Measurements from ENCODE around the gene DMPK.

DMPK gene, protein sequence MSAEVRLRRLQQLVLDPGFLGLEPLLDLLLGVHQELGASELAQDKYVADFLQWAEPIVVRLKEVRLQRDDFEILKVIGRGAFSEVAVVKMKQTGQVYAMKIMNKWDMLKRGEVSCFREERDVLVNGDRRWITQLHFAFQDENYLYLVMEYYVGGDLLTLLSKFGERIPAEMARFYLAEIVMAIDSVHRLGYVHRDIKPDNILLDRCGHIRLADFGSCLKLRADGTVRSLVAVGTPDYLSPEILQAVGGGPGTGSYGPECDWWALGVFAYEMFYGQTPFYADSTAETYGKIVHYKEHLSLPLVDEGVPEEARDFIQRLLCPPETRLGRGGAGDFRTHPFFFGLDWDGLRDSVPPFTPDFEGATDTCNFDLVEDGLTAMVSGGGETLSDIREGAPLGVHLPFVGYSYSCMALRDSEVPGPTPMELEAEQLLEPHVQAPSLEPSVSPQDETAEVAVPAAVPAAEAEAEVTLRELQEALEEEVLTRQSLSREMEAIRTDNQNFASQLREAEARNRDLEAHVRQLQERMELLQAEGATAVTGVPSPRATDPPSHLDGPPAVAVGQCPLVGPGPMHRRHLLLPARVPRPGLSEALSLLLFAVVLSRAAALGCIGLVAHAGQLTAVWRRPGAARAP

DNA sequence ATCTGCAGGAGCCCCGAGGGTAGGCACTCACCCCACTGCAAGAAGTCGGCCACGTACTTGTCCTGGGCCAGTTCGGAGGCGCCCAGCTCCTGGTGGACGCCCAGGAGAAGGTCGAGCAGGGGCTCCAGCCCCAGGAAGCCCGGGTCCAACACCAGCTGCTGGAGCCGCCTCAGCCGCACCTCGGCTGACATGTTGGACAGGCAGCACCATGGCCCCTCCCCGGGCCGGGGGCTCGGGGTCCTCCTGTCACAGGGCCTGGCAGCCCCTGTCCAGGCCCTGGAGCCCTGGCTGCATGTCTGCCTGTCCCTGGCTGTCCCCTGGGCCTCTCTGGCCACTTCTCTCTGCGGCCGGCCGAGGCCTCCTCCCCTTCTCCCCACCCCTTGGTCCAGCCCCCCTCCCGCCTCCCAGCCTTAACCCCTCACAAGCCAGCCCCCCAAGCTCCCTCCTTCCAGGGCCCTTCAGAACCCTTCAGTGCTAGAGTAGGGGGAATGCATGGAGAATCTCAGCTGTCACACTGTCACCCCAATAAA, at the start of gene DMPK:
DMPK (minus strand) TSS at position 329 of the 530 bp plus-strand sequence; CDS start at position 191, 138 bp downstream.
- DNase-seq (no peak), ATAC-seq (no peak)
- H3K27ac Mint-ChIP-seq: no peak within 1 kb of the TSS
- no peaks in the 10 kb centered on the region for H3K9me3 Mint-ChIP-seq
- H3K4me1 Mint-ChIP-seq: peaks cover 23% of the 10 kb centered on the region
- no peak within 1 kb of the TSS for H3K4me3 Mint-ChIP-seq
- peaks cover 63% of the 10 kb centered on the region for H3K27me3 Mint-ChIP-seq

DNA sequence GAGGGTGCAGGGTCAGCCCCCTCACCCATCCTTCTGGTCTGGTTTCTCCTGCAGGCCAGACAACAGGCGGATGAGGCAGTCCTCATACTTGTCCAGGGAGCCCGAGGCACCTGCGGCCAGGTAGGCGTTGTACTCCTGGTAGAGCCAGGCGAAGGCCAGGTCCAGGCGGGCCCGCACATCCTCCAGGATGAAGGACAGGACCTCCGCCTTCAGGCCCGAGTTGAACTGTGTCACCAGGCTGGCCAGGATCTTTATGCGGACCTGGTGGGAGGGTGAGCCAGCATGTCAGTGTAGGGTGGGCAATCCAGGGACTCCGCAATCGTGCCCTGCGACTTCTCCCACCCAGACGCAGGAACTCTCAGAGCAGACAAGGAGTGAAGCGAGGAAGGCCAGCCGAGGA, 46.7 kb upstream of the DMPK start:
- H3K9me3 Mint-ChIP-seq: no peaks in the 10 kb centered on the region
- H3K4me1 Mint-ChIP-seq: no peaks in the 10 kb centered on the region
- H3K27ac Mint-ChIP-seq: peak overlapping the region in 1 of 2 donors; percentile 88
- ATAC-seq: no peak
- no peak overlapping the region for H3K4me3 Mint-ChIP-seq
- no peak for DNase-seq
- no peaks in the 10 kb centered on the region for H3K27me3 Mint-ChIP-seq

DNA sequence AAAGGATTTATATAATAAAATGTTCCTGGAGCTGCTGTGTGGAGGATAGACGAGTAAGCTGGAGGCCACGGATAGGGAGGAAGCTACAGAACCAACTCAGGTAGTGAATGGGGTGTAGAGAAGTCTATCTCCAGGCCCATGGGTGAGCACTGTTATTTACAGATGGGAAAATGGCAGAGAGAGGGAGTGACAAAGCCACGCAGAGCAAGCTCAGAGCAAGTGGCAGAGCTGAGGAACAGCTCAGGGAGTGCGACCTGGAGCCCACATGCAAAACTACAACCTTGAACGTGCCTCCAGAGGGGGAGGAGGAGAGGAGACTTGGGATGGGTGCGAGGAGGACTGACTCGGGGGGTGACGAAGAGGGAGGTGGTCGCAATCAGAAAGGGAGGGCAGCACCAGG, 46.2 kb upstream of the DMPK start:
- Mint-ChIP-seq H3K4me1 (no peaks in the 10 kb centered on the region), H3K27ac (peak overlapping the region in 1 of 2 donors; percentile 13), H3K4me3 (no peak overlapping the region), H3K27me3 (no peaks in the 10 kb centered on the region), H3K9me3 (no peaks in the 10 kb centered on the region)
- ATAC-seq (no peak), DNase-seq (no peak)

DNA sequence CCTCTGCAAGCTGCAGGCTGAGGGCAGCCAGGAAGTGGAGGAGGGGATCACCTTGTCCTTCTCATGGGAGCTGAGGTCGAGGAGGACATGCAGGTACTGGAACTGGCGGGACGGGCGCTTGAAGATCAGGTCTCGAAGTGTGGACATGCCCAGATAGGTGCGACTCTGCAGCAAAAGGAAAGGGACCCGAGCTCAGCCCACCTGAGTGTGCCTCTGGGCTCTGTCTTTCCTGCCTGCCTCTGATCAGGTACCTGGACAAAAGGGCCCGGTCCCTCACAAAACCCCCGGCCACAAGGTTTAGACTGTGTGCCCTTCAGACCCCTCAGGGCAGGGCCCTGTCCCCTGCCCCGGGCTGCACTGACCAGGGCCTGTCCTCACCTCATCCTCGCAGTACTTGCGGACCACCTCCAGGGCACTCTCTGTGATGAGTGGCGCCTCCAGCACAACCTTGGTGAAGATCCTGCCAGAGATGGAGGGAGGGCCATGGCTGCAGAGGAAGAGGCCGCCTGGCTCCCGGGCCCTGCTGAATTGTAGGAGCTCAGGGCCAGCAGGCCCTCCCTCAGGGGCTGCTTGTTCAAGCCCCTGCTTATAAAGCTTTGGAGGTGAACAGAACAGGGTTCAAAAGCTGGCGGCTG, 45.3 kb upstream of the DMPK start:
- Mint-ChIP-seq H3K9me3 (no peaks in the 10 kb centered on the region), H3K27ac (peak overlapping the region in 1 of 2 donors; percentile 77), H3K4me1 (no peaks in the 10 kb centered on the region), H3K27me3 (no peaks in the 10 kb centered on the region), H3K4me3 (no peak overlapping the region)
- ATAC-seq (no peak), DNase-seq (no peak)

DNA sequence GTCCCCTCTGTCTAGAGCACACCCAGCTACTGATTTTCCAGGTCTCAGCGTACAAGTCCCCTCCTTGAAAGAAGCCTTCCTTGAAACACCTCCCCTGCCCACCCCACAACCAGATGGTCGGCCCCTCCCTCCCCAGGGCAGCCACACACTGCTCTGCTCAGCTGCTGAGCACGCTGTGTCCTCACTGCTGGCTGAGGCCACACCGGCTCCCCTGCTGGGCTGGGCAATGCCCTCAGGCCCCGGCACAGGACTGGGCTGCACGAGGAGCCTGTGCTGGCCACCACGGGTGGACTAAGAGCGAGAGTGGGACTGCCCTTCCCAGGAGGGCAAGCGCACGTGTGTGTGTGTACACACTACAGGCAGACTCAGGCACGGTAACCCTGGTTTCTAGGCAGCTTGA, 44.6 kb upstream of the DMPK start:
- no peaks in the 10 kb centered on the region for H3K27me3 Mint-ChIP-seq
- ATAC-seq: no peak
- H3K9me3 Mint-ChIP-seq: no peaks in the 10 kb centered on the region
- H3K4me1 Mint-ChIP-seq: no peaks in the 10 kb centered on the region
- H3K4me3 Mint-ChIP-seq: no peak overlapping the region
- no peak for DNase-seq
- H3K27ac Mint-ChIP-seq: no peak overlapping the region

DNA sequence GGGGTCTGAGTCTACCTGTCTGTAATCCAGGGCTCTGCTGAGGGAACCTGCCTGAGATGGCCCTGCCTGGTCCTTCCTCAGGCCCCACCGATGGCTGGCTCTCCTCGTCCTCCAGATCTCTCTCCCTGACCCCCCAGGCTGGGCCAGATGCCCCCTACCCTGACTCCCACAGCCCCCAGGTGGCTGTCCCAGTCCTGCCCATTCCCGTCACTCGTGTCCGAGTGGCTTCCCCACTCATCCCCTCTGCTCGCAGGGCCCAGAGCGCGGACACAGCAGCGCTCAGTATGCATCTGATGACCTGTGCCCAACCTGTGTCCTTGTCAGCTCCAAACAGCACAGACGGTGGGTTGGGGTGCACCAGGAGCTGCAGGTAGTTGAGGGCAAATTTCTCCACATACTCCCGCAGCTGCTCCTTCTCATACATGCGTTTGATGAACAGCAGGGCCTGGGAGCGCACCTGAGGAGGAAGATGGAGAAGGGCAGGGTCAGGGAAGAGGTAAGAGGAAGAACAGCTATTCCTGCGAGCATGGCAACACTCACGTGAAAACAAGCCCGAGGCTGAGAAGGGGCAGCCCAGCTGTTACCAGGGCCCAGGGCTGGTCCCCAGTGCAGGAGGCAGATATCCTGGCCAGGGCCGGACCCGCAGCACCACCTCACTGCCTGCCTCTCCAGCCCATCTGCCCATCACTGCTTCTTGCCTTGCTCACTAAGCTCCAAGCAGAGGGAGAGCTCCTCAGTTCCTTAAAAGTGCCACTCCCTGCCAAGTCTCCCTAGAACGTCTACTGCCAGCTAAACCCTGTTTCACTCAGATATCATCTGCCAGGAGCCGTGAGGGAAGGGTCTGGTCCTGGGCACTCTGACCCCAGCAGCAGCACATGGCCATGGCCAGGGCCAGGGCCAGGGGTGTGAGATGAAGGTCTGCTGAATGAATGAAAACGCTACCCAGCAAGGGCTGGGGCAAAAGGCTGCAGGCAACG, 43.9 kb upstream of the DMPK start:
- no peaks in the 10 kb centered on the region for H3K4me1 Mint-ChIP-seq
- DNase-seq (no peak), ATAC-seq (no peak)
- no peak overlapping the region for H3K4me3 Mint-ChIP-seq
- H3K9me3 Mint-ChIP-seq: no peaks in the 10 kb centered on the region
- H3K27me3 Mint-ChIP-seq: no peaks in the 10 kb centered on the region
- no peak overlapping the region for H3K27ac Mint-ChIP-seq

DNA sequence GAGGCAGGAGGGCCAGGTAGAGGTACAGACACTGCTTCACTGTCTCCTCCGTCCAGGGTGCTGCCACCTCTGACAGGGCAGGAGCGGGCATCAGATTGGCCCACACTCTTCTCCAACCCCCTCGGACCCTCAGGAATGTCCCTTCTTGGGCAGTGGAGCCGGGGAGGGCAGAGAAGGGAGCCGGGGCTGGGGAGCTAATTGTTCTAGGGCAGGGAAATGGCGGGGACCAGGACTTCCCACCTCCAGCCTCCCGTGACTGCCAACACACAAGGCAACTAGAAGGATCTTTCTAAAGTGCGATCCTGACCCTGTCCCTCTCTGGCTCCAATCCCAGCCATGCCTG, 42.9 kb upstream of the DMPK start:
- no peak overlapping the region for H3K4me3 Mint-ChIP-seq
- no peaks in the 10 kb centered on the region for H3K9me3 Mint-ChIP-seq
- no peak for DNase-seq
- H3K4me1 Mint-ChIP-seq: no peaks in the 10 kb centered on the region
- no peaks in the 10 kb centered on the region for H3K27me3 Mint-ChIP-seq
- ATAC-seq: no peak
- no peak overlapping the region for H3K27ac Mint-ChIP-seq

DNA sequence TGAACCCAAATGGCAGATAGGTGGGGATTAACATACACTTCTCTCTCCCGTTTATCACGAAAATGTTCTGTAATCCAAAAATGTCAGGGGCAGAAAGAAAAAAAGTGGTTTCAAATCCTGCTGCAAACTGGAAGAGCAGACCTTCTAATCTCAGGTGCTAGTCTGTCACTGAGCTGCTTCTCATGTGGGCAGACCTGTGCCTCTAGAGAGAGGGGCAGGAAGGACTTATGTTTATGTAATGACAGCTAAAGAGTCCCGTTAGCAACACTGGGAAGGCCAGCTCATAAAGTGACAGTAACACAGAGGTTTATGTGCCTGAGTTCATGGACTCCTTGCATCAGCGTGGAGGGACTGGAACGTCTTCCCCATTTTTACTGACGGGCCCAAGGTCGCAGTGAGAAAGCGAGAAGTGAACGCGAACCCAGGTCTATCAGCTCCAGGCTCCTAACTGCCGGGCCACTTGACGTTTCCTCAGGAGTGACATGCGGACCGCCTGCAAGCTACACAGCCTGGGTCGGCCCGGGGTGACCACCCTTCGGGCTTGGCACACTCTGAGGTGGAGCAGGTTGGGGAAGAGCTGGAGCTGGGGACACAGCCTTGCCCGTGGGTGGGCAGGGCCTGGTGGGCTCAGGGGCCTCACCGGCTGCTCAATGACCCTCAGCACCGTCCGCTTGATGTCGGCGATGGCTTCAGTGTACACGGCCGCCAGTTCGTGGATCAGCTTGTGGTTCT, 42.4 kb upstream of the DMPK start:
- ATAC-seq: no peak

DNA sequence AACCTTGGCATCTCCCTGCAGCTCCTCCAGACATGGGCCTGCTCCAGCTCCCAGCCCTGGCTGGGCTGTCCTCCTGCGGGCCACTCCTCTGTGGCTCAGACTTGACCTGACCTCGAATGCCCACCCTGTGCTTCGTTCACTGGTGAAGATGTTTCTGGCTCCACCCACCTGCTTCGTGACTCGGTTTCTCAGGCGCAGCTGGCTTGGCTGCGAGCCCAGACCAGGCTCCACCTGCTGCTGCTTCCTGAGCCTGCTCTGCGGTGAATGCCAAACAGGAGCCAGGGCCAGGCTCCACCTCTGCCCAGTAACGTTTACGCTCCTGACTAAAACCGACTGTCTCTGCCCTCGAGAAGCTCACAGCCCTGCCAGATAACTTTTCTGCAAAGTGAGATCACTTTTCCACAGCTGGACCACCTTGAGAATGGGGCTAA, 41.8 kb upstream of the DMPK start:
- H3K9me3 Mint-ChIP-seq: no peaks in the 10 kb centered on the region
- no peaks in the 10 kb centered on the region for H3K4me1 Mint-ChIP-seq
- ATAC-seq: no peak
- no peaks in the 10 kb centered on the region for H3K27me3 Mint-ChIP-seq
- no peak overlapping the region for H3K4me3 Mint-ChIP-seq
- no peak for DNase-seq
- no peak overlapping the region for H3K27ac Mint-ChIP-seq

More for the DNA sequence above, 42.4 kb upstream of the DMPK start:
- Mint-ChIP-seq H3K9me3 (no peaks in the 10 kb centered on the region), H3K4me3 (no peak overlapping the region), H3K27me3 (no peaks in the 10 kb centered on the region), H3K27ac (peak overlapping the region in 1 of 2 donors; percentile 36), H3K4me1 (no peaks in the 10 kb centered on the region)
- DNase-seq: no peak

DNA sequence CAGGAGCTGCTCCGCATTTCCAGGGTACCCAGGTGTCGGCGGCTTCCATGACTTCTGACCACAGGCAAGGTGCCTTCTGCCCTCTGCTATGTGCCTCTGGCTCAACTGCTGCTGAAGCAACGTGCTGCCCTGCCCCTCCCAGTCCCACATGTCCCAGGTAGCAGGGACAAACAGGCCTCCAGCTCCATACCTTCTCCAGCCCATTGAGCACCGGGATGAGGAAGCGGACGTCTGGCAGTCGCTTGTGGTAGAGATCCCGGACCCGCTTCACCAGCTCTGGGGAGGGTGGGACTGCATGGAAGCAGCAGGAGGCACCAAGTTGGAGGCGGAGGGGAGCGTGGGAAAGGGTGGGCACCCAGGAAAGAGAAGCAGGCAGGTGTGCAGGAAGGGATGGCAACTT, 40.9 kb upstream of the DMPK start:
- ATAC-seq (no peak), DNase-seq (no peak)
- H3K4me3 Mint-ChIP-seq: no peak overlapping the region
- H3K27me3 Mint-ChIP-seq: no peaks in the 10 kb centered on the region
- H3K4me1 Mint-ChIP-seq: no peaks in the 10 kb centered on the region
- no peaks in the 10 kb centered on the region for H3K9me3 Mint-ChIP-seq
- H3K27ac Mint-ChIP-seq: no peak overlapping the region

DNA sequence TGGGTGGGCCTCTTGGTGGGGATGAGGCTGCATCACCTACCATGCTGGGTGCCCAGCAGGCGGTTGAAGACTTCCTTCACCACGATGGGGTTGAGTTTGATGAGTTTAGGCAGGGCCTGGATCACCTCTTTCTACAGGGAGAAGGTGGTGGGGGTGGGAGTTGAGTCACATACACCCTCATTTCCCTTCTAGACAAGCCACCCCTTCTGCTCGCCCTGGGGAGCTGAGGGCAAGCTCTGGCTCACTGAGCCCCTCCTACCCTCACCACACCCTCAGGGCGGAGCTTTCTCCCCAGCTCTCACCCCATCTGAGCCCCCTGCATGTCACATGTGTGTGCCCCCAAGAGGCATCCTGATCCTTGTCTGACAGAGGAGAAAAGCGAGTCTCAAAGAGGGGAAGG, 40.4 kb upstream of the DMPK start:
- Mint-ChIP-seq H3K4me1 (no peaks in the 10 kb centered on the region), H3K4me3 (no peak overlapping the region), H3K9me3 (no peaks in the 10 kb centered on the region), H3K27ac (no peak overlapping the region), H3K27me3 (no peaks in the 10 kb centered on the region)
- ATAC-seq (no peak), DNase-seq (no peak)

DNA sequence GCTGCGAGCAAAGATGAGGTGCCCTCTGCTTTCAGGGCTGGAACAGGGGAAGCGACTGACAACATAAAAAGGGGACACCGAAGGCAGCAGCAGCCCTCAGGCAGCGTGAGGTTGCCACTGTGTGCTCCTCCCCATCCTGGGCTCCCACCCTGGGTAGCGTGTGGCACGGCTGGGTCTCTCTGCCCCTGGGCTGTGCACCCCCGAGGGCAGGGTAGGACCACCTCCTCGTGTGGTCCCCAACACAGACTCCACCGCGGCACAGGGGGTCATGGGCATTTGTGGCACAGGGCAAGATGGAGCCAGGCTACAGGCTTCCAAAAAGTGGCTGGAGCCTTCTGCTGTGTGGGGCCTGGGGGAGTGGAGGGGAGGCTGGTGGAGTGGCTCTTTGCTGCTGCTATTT, 39.3 kb upstream of the DMPK start:
- DNase-seq (no peak), ATAC-seq (no peak)
- Mint-ChIP-seq H3K27ac (peak overlapping the region in 1 of 2 donors; percentile 61), H3K9me3 (no peaks in the 10 kb centered on the region), H3K4me3 (no peak overlapping the region), H3K27me3 (no peaks in the 10 kb centered on the region), H3K4me1 (peaks cover 9% of the 10 kb centered on the region)

DNA sequence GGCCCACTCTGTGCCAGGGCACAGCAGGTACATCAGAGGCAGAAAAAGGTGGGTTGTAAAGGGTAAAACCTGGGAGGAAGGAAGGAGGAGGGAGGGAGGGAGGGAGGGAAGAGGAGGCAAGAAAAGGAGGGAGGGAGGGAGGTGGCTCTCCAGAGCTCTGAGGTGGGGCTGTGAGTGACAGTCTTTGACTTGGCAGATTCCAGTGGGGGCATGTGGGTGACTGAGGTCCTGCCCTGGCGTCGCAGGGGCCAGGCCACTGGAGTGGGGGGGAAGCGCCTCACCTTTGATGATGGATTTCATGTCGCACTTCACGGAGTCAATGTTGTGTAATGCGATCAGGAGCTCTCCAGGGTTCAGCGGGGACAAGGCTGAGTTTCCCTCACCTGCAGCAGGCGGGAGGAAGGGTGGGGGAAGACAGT, 38.8 kb upstream of the DMPK start:
- no peak overlapping the region for H3K4me3 Mint-ChIP-seq
- ATAC-seq (no peak), DNase-seq (no peak)
- peaks cover 13% of the 10 kb centered on the region for H3K4me1 Mint-ChIP-seq
- peak overlapping the region; percentile 43 to 61 for H3K27ac Mint-ChIP-seq
- no peaks in the 10 kb centered on the region for H3K9me3 Mint-ChIP-seq
- H3K27me3 Mint-ChIP-seq: no peaks in the 10 kb centered on the region

DNA sequence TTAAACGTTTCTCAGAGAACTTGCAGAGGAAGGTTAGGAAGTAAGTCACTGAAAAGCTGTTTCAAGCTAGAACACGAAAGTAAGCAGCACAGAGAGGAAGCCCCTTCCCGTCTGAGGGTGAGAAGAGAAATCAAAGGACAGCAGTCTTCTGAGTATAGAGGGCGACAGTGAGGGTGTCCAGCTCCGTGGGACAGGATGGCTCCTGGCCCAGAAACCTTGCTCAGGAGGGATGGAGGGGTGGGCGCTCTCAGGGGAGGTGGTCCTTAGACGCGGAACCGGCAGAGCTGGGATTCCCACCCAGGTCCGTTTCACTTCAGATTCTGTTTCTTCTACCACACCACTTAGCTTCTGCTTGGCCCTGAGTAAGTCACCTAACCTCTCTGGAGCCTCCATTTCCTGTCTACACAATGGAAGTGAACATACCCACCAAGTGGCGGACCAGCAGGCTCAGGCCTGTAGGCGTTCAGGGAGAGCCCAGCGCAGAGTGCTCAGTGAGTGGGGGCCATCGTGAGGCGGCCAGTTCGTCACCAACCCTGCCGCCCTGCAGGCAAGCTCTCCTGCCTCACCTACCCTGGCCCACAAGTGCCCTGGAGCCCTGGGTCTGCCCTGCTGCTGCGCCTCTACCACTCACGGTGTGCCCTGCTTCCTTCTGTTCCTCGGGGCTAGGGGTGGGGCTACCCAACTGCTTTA, 38.3 kb upstream of the DMPK start:
- no peaks in the 10 kb centered on the region for H3K9me3 Mint-ChIP-seq
- no peak for ATAC-seq
- DNase-seq: no peak
- peaks cover 19% of the 10 kb centered on the region for H3K4me1 Mint-ChIP-seq
- peak overlapping the region in 1 of 2 donors; percentile 67 for H3K27ac Mint-ChIP-seq
- H3K27me3 Mint-ChIP-seq: peaks cover 5% of the 10 kb centered on the region
- H3K4me3 Mint-ChIP-seq: no peak overlapping the region
